ENCODE results near the gene TBC1D5. TPM values are rescaled to one million over a fixed set of nuclear protein-coding genes. Genes with fewer than 3 reads are reported as not detected.
A peak's percentile ranks its signal among the peaks of the same experiment; 100 is the strongest.
"Not testable (repeated sequence)": the region's sequence is repeated elsewhere in the genome, so short reads cannot be mapped to it uniquely, and the experiment has no call there.

Gene TBC1D5
- polyA plus RNA-seq, 5 donors = 36.0 to 55.2 (median 54.0) TPM

DNA sequence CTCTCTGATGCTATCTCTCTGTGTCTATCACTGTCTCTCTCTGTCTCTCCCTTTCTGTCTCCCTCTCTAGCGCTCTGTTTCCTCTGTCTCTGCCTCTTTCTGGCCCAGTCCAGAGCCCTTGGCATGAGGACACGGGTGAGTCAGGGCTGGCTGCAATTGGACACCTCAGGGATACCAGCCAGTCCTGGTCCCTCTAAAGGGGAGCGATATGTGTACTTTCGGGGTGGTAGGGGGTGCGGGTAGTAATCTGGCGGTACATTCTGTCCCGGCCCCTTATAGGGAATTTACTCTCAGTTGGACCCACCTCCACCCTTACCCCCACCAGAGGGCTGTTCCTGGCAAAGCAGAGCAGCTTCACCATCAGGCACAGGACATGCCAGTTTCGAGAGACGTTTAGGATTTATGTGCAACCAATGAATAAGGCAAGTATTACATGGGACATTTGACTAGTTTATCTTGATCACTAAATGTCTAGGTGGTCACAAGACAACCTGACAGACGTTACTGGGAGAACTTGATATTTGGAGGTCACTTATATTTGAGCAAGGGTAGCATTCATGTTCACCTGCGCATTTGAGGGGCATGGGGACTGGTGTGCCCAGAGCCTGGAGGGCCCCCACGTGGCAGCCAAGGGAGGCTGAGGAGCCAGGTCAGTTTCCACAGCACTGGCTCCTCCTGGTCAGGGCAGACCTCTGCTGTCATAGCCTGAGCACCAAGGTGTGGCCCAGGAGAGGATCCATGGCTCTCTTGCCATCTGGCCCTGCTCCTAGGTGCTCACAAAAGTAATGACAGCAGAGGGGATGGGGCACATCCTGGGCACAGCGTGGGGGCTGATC lies 601.5 kb downstream of the TBC1D5 start:
- no peak for DNase-seq

GRCh38 chr3:17138246-17139039 lies 604.0 kb downstream of the TBC1D5 start:
- no peak for DNase-seq

- no peak for DNase-seq
Measured at GRCh38 chr3:17137321-17137826, 605.1 kb downstream of the TBC1D5 start.

DNA sequence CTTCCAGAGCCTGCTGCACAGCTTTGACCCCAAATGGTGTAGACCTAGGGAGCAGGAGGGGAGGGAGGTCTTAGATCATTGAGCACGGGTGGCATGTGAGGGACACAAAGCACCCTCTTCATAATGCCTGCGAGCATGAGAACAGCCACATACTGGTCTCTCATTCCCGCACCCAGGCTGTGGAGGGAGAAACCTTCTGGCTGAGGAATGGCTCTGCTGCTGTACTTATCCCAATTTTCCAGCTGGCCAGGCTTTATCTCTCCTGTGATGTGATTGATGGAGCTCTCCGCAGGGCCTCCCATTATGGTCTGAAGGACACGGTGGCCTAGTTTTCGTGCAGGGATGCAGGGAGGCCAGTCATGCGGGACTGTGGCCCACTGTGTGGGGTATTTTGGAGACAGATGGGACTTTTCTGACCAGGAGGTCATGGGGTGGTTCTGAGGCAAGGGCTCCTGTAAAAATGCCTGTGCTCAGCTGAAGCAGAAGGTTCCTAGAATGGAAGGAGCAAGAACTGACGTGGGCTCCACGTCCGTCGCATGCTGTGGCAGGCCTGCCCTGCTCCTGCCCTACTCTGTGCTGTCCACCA lies 606.2 kb downstream of the TBC1D5 start:
- DNase-seq = peak; percentile 6 to 20

DNA sequence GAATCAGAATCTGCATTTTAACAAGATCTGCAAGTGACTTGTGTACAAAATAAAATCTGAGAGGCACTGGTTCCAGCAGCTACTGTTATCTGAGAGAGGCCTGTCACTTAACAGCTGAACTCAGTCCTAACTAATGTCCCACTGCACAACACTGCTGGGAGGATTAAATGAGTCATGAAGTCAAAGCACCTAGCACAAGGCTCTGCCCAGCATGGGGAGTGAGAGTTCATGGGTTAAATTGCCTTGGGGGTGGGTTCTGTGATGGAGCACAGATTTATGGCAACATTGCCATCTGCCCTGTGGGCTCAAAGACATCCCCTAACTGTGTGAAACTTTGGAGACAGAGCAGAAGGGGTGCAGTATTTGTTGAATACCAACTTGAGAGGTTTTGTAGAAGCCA lies 606.7 kb downstream of the TBC1D5 start:
- no peak for DNase-seq

DNA sequence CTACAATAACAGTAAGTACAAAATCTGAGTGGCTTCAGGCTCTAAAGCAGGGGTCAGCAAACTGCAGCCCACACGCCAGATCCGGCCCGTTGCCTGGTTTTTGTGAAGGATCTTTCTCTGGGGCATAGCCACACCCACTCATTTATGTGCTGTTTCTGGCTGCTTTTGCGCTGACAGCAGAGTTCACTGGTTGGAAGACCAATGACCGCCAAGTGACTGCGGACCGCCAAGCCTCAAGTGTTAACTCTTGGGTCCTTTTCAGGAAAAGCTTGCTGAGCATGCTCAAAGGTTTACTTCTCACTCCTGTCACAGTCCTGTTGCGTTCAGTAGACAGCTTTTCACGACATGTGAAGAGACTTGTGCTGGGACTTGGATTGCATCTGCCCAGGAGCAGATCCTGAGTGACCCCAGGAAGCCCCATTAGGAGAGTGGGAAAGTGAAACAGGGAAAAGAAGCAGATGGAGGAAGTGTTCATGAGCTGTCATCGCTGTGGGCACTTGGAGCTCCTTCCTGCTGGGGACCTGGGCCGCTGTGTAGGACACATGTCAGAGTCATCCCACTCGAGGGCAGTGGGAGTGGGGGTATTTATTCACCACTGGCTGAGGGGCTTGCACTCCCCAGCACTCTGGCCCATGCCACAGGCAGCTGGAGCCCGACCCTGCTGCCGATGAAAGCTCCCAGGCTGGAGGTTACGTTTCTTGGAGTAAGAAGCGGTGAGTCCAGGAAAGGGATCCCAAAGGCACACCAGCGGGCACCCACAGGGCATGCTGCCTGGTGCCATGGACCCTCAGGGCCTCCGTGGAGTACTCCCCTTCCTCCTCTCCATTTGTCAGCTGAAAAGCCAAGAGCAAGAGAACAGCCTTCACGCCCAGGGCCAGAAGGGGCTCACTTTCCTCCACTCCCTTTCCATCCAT lies 608.5 kb downstream of the TBC1D5 start:
- DNase-seq = no peak

DNA sequence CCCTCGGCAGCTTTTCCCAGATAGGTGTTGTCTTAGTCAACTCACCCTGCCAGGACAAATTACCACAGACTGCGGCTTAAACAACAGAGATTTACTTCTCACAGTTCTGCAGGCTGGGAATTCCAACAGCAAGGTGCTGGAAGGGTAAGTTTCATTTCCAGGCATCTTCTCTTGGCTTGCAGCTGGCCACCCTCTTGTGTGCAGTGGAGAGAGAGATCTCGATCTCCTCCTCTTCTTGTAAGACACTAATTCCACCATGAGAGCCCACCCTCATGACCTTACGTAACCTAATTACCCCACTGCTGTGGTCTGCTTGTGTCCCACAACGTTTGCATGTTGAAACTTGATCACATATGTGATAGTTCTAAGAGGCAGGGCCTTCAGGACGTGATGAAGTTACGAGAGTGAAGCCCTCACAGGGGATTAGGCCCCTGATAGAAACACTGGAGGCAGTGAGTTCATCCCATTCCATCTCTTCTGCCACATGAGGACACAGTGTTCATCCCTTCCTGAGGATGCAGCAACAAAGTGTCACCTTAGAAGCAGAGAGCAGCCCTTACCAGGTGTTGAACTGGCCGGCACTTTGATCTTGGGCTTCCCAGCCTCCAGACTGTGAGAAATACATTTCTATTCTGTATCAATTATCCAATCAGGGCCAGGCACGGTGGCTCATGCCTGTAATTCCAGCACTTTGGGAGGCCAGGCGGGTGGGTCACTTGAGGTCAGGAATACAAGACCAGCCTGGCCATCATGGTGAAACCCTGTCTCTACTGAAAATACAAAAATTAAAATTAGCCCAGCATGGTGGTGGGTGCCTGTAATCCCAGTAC lies 609.9 kb downstream of the TBC1D5 start:
- no peak for DNase-seq

GRCh38 chr3:17130956-17131355 lies 611.5 kb downstream of the TBC1D5 start:
- no peak for DNase-seq

DNA sequence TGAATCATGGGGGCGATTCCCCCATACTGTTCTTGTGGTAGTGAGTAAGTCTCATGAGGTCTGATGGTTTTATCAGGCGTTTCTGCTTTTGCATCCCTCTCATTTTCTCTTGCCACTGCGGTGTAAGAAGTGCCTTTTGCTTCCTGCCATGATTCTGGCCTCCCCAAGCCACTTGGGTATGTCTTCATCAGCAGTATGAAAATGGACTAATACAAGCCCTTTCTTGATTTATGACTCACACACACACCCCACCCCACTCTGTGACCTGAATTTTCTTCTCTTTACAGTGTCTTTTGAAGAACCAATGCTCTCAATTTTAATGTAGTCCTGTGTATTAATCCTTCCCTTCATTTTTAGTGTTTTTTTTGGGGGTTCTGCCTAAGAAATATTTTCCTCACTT lies 612.9 kb downstream of the TBC1D5 start:
- no peak for DNase-seq

DNA sequence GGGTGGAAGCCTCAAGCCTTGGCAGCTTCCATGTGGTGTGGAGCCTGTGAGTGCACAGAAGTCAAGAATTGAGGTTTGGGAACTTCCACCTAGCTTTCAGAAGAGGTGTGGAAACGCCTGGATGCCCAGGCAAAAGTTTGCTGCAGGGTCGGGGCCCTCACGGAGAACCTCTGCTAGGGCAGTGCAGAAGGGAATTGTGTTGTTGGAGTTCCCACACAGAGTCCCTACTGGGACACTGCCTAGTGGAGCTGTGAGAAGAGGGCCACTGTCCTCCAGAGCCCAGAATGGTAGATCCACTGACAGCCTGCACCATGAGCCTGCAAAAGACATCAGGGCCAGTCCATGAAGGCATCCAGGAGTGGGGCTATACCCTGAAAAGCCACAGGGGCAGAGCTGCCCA lies 613.8 kb downstream of the TBC1D5 start:
- not testable (repeated sequence) for DNase-seq

DNA sequence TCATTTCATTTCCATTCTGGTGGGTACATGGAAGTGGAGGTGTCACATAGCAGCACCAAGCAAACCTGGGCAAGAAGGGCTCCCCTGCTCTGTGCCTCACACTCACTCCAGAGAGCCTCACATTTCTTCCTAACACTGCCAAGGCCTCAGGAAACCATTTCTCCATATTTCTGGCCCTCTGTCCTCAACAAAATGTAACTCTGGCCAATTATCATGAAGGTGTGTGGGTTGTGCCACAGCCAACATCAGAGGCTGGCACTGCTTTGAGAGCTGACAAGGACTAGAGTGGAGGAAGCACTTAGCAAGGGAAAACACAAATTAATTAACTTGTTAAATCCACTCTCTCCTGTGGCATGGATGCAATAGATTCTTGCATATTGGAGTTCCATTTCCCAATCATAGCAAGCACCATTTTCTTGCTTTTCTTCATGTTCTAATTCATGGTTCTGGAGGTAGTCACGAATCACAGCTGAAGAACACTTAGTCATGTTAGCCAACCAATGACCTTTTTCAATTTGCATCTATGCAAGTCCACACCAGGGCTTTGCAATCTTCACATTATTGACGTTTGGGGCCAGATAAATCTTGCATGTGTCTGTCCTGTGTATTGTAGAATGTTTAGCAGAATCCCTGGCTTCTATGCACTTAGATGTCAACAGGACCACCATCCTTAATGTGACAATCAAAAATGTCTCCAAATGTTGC lies 616.5 kb downstream of the TBC1D5 start:
- DNase-seq = no peak

- no peak for DNase-seq
Measured at GRCh38 chr3:17122758-17123157, 619.7 kb downstream of the TBC1D5 start.

GRCh38 chr3:17121336-17121735 lies 621.1 kb downstream of the TBC1D5 start:
- DNase-seq = no peak

DNA sequence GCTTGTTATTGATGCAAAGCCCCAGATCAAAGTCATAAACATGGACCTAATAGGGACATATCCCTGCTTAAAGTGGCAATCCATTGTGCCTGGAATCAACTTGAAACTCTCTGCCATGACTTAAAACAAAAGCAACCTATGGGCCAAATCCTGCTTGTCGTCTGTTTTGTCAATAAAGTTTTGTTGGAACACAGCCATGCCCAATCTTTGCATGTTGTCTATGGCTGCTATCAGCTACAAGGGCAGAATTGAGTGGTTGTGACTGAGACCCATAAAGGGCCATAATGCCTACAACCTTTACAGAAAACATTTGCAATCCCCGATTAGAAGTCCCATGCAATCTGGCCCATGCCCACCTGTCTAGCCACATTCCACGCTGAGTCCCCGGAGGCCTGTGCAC lies 622.3 kb downstream of the TBC1D5 start:
- DNase-seq = no peak

- DNase-seq = no peak
Measured at GRCh38 chr3:17119201-17120072, 623.0 kb downstream of the TBC1D5 start.

GRCh38 chr3:17118771-17119170 lies 623.7 kb downstream of the TBC1D5 start:
- DNase-seq = no peak

DNA sequence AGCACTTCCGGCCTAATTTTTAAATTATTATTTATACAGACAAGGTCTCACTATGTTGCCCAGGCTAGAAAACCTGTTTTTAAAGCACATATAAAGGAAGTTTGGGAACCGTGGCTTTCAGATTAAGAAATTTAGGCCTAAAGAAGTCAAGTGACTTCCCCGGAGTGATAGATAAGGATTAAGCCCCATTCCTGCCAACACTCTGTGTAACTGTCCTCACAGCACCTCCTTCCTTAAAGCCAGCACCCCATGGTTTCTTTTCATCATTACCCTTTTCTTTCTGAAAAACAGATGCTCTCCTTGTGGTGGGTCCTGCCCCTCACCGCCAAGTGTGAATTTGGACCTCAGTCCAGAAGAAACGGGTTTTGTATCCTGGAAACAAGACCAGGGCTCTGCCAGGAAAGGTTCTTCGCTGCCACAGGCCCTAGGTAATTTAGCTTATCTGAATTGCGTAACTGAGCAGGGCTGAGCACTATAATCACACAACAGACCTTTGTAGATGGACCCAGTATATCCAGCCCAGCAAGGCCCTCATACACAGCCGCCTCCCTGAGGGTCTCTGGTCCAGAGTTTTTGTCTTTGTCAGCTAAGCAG lies 626.3 kb downstream of the TBC1D5 start:
- no peak for DNase-seq

DNA sequence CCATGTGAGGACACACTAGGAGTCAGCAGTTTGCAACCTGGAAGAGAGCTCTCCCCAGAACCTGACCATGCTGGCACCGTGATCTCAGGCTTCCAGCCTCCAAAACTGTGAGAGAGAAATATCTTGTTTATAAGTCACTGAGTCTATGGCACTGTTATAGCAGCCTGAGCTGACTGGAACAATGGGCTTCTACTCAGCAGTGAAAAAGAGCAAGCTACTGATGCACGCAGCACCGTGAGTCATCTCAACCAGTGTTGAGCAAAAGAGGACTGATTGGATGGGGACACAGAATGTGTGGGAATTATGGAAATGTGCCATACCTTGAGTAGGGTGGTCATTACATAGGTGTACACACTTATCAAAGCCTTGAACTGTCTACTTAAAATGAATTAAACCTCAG lies 627.2 kb downstream of the TBC1D5 start:
- no peak for DNase-seq

Measured in right lung (tissue), 5 donors.